NCI-H345 treated with DMSO at 0.1 percent for 48 hours (cell line): ENCODE data around the gene EMX2.
"Not testable (repeated sequence)": the region's sequence is repeated elsewhere in the genome, so short reads cannot be mapped to it uniquely, and the experiment has no call there.

Experiments used
- DNase-seq: peaks from one replicate; lab custom pipeline; 2025; ENCODE audit not compliant: unreplicated experiment; lab: John Stamatoyannopoulos, UW

EMX2 gene

DNA sequence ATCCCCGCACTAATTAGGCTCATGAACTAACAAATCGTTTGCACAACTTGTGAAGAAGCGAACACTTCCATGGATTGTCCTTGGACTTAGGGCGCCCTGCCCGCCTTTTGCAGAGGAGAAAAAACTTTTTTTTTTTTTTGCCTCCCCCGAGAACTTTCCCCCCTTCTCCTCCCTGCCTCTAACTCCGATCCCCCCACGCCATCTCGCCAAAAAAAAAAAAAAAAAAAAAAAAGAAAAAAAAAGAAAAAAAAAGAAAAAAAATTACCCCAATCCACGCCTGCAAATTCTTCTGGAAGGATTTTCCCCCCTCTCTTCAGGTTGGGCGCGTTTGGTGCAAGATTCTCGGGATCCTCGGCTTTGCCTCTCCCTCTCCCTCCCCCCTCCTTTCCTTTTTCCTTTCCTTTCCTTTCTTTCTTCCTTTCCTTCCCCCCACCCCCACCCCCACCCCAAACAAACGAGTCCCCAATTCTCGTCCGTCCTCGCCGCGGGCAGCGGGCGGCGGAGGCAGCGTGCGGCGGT, at the start of gene EMX2:
EMX2 (plus strand) TSS at position 41 of the 519 bp plus-strand sequence. CDS start 522 bp downstream, outside the sequence.
- DNase-seq: no peak

DNA sequence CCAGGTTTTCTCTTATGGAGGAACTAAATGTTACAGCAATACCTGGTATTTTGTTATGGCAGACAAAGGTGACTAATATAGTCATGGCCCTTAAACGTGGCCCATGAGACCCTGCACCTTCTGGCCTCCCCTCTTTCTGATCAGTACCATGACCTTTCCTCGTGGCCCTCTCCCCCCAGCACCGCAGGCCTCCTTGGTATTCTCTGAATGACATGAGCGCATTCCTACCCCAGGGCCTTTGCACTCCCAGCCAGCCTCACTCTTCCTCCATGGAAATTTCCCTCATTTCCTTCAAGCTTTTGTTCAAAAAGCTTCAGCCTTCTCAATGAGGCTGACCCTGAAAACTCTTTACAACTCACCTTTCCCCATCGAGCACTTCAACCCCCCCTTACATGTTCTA, 46.5 kb upstream of the EMX2 start:
- no peak for DNase-seq

DNA sequence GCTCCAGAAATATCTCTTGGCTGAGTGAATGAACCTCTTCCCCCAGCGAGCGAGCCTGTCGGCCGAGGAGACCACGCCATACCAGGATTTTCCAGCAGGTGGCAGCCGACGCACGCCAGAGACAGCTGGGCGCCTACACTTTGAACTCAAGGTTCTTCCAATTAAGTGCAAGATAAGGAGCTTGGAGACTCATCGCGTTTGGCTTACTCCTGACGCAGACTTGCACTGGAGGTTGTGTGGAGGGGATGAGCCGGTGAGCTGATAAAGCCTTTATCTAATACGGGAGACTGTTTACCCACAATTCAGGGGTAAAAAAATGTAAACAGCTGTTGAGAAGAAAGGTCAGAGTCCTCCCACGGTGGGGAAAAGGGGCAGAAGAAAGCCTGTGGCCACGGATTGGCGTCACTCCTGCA, 45.9 kb upstream of the EMX2 start:
- DNase-seq: peak; percentile 4

DNA sequence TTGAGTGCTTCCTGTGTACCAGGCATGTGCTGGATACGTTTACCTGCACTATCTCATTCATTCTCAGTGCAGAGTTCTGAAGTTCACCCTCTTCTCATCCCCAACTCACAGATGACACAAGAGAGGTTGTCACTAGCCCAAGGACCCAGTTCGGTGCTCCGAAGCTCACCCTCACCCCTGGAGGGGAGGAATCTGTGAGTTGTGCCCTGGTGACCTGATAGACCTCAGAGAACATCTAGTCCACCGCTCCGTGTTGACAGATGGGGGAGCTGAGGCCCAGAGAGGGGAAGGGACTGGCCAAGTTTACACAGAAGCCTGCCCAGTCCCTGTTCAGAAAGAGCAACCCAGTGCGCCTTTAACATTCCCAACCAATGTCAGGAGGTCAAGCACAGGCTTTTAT, 44.8 kb upstream of the EMX2 start:
- DNase-seq: no peak

DNA sequence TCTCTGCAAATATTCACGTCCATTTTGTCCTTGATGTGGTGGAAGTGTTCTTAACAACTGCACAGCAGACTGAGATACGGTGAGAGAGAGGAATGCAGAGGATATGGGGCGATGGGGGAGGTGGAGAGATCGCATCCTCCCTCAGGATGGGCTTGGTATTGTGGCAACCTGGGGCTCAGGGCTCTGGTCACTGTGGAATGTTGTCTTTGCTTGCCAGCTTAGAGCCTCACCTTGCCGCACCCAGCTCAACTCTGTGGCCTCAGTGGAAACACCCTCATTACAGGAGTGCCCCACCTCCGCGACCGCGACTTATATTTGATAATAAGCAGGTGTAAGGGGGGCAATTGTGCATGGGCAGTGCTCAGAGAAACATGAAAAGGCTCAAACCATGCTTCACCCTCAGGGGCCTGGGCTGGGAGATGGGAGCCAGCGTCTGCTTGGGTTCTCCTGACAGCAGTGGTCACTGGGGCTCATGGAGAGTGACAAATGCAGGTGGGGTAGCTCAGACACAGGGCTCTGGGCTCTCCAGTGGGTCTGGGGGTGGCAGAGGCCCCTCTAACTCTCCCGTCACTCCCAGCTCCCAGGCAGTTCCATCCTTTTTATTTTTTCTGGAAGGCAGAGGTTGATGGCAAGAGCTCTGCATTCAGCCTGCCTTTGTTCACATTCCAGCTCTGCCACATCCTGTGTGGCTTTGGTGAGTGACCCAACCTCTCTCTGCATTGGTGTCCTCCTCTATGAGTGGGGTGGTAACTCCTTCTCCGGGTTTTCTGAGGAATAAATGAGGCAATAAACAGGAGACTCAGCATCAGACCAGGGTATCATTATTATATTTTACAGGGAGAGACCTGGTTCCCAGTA, 43.1 kb upstream of the EMX2 start:
- DNase-seq: no peak

DNA sequence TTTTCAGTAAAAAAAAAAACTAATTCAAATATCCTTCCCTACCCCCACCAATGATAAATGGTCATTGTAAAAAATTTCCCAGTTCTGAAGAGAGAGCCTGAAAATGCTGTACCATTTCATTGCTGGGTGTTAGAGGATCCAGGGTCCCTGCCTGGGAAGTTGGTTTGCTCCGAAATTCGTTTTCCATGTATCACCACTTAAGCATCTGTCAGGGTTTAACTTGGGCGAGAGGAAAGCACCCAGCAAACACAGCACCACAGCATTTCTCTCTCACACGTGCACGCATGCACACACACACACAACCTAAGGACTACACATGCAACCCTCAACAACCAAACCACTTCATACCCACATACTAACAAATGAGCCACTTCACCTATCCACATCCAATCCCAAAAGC, 42.1 kb upstream of the EMX2 start:
- no peak for DNase-seq

DNA sequence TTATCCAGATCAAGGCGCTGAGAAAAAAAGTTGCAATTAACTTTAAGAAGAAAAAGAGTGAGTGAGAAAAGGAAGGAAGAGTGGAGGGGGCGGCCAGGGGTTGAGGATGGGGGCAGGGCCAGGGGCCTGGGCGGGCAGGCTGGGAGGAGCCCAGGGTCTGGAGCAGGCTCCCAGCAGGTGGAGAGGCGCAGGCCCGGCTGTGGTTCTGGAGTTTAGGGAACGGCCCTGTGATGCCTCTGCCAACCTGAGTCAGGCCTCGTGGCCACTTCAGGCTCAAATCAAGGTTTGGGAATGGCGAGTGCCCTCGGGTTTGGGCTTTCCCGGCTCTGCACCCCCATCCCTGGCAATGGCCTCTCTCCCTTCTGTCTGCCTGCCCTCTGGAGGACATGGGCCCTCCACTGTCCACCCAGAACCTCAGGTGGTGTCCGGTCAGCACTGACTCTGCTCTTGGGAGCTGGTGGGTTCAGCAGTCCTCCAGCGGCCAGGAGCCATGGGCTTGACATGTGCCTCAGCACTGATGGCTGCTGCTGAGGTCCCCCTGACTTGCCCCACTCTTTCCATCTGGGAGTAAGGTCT, 41.0 kb upstream of the EMX2 start:
- no peak for DNase-seq

DNA sequence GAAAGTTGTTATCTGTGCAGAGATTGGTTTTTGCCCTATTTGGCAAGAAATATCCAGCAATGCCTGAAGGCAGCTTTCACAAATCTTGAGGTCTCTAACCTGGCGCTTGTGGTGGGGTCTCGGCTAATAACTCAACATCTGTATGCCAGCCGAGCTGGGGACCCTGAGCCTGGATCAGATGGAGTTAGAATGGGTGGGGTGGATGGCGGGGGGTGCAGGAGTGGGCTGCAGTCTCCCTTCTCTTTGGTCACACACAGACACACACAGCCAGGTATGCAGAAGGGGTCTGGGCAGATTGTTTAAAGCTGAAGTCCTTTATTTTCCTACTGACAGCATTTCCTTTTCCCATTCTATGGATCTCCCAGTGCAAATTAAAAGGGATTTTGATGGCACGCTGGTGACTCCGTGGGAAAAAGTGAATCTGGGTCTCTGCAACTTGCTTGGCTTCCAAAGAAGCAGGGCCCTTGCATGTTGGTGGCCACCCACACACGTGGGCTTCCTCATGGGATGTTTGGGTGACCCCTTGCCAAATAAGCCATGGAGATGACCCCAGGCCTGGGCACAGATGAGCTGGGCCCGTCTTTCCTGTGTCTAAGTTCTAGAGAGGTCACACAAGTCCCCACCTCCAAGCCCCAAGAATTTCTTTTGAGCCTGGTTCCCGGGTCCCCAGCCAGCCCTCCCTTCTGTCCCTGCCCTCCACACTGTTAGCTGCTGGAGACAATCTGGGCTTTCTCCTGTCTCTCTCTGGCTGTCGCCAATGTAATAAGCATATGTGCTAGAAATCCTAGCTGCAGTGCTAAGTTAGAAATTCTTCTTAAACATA, 39.9 kb upstream of the EMX2 start:
- DNase-seq: no peak

DNA sequence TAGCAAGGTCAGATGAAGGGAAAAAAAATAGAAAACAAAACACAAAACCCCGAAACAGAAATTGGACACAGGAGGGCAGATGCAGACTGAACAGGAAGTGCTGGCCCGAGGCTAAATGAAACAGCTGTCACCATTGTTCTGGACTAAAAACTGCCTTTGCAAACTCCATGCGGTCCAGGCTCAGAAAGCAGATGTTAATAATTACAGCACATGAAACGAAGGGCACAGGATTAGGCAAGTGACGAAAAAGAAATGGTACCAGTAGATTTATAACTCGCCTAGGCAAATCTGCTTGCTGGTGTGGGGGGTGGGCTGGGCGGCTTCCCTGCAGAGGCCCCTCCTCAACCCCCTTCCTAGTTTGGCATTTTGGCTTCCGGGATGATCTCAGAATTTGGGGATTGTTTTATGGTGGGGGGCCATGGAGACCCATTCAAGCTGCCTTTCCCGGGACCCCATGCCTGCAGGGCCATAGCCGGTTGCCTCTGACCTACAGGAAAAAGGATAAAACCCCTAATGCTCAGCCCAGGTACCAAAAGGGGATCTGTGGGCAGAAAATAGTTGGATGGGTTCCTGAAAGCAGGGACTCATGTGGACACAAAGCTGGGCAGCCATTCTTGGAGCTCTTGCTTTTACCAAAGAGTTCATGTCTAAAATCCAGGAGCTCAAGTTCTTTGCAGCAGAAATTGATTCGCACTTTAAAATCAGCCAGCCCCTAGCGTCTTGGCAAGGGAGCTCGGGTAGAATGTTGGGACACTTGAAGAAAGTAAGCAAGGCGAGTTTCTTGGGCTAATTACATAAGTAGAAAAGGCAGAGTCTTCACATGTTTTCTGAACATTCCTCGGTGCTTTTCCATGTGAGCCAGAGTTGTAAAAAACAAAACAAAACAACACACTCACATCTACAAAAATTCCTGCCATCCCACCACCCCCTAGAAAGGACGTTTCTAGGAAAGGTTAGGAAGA, 39.0 kb upstream of the EMX2 start:
- DNase-seq: peak; percentile 30

DNA sequence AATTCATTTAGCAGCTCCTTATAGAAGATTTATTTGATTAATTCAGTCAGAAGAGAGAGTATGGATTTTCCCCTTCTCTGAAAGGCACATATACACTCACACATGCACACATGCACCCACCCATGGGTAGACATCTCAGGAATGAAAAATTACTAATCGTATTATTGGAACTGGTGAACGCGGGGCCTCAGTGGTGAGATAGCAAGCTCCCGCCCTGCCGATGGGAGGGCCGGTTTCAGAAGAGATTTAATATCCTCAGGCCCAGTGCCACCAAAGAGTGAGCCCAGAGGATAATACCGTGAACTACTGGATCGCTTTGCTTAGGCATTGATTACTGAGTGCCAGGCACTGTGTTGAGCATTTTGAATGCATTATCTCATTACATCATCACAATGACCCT, 38.0 kb upstream of the EMX2 start:
- DNase-seq: no peak

DNA sequence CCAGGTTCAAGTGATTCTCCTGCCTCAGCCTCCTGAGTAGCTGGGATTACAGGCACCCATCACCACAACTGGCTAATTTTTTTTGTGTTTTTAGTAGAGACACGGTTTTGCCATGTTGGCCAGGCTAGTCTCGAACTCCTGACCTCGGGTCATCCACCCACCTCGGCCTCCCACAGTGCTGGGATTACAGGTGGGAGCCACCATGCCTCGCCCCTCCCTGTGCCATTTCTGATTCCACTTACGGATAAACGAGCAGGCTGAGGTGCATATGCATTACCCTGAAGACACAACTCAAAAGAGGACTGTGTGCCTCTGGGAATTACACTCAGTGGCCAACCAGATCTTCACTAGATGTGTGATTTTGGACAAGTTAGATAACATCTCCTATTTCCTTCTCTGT, 35.5 kb upstream of the EMX2 start:
- DNase-seq: not testable (repeated sequence)

DNA sequence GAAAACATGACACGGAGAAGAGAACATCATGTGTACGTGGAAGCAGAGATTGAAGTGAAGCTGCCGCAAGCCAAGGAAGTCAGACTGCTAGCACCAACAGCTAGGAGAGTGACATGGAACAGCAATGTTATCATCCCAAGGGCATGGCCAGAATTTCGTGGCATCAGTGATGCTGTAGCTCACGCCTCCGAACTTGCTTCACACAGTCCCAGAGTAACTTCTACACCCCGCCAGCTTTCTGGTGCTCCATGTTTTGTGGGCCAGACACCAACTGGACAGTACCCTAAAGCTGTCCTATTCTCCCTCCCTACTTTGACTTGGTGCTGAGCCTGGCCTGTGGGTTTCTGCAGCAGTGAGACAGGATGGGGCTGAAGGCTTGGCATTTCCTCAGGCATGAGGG, 33.0 kb upstream of the EMX2 start:
- no peak for DNase-seq

DNA sequence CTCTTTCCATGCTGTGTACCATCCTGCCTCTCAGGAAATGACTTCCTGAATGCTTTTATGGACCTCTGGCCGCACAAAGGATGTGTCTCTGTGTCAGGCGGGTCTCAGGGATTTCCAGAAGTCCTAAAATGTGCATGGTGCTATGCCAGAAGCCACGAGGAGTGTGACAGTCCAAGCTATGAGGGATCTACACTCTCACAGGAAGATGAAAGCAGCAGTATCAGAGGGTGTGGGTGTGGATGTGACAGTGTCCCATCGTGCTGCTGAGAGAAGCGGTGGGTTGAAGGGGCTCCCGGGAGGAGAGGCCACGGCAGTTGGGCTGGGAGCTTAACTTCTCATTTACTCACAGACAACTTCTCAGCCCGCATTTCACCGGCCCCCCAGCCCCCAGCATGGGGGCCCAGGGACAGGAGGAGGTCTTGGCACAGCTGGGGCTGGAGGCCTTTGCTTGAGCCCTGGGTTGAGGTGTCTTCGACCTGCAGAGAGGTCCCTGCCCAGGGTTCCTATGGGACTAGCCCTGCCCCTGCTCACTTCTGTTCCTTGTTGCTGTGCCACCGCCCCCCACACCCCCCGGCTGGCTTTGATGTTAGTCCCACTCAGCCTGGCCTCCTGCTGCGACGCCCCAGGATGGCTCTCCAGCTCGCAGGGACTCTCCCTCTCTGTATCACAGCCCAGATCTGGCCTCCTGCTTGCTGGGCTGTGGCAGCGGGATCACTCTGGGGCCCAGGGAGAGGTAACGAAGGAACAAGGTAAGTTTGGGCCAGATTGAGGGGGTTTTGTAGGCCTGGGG, 30.8 kb upstream of the EMX2 start:
- DNase-seq: no peak

DNA sequence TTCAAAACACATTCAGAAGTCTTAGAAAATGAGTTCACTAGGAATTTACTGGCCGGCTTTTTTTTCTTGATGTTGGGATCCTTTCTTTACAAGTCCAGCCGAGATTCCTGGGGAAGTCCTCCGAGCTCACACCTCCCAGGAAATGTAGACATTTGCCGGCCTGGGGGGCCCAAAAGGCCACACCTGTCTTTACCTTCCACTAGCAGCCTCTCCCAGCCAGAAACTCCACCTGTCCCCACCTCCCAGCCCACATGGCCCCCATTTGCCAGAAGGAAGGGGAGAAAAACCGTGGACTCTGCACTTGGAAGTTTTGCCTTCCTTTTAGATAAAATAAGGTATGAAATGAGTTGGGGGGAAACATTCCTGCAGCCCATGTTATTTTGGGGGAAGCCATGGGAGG, 27.6 kb upstream of the EMX2 start:
- DNase-seq: no peak

DNA sequence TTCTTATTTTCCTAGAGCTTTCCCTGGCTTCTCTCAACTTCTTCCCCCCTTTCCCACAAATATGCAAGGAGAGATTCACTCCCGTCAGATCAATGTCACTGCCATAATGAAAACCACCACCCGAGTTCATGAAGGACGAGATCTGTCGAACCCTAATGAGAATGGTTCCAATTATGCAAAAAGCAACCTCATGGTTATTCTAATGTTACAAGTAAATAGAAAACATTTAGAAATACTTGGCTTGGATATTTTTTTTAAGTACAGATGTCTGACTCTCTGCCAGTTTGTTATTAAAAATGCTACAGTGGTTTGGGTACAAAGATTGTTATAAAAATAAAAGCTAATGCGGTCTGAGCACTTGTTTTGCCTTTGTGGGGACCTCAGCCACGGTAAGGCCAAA, 25.9 kb upstream of the EMX2 start:
- no peak for DNase-seq

DNA sequence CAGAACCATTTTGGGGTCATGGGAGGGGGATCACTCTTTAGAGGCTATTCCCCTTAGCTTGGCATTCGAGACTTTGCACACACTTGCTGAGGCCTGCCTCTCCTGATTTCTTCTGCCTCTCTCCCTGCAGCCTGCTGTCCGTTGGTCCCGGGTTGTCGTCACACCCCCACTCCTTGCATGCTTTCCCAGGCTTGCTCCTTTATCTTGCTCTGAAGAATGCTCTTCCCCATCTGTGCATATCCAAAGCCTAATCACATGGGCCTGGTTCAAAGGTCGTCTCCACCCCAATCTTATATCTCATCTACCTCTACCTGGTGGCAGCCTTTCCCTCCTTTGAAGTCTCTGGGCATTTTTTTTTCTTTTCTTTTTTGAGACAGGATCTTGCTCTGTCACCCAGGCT, 24.3 kb upstream of the EMX2 start:
- DNase-seq: no peak

DNA sequence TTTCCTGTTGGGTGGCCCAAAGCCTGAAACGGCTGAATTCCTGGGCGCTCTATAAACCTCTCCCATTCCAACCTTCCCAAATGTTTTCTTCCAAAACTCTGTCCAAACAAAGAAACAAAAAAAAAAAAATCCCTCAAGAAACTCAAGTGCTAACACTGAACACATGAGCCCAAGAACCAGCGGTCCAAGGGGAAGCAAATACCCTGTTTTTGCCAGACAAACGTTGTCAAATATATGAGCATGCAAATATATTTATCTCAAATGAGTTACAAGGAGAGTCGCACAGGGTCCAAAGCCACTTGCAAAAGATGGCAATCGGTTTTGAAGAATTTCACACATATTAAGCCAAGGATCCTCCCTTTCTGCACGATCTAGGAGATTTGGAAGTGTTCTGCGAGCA, 23.3 kb upstream of the EMX2 start:
- DNase-seq: no peak

DNA sequence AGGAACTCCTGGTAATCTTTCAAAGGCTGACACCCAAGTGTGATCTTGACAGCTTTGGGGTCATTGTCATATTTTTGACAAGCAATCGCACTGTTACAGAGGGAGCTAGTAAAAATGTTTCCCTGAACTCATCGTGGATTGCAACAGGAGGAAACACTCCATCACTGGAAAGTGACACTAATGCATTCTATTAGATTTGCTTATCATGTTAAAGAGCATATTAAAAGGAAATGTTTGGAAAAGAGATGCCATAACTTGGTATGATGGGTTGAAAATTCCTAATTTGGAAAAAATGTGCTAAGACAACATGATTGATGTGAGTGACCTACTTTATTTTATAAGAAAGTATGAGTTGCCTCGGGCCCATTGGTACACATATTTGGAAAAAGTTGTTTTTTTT, 22.7 kb upstream of the EMX2 start:
- DNase-seq: no peak

DNA sequence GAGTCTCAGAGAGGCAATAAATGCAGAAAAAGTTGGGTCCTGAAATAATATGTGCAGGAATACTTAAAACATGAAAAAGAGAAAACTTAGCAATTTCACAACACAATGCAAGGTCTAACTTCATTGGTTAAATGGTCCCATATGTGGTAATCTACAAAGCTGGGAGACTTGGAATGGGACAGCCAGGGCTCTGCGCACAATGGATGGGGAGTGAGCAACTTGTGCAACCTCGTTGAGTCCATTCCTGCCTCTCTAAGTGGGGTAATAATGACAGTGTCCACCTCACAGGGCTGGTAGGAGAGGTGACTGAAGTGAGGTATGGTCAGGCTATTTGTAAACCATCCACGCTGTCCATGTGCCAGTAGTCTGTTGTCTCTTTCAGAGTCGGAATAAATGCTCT, 11.8 kb upstream of the EMX2 start:
- no peak for DNase-seq
